Endothelial cell of umbilical vein (primary cell): ENCODE data around the gene WNT6. TPM values are rescaled to one million over a fixed set of nuclear protein-coding genes. Genes with fewer than 3 reads are reported as not detected.

ENCODE experiments used
- BruUV-seq: library from RNA; stranded (reverse); fragments of 400-500 nt; replicated peaks from 2 replicates; lab custom pipeline; 2021; lab: Mats Ljungman, UMichigan
- CTCF ChIA-PET: fragments of 300-600, 350-600 bp; sonication (Branson Sonifier 250); formaldehyde crosslinking; loops from one replicate; lab custom pipeline; 2021; ENCODE audit warnings: antibody characterized with exemption, inconsistent platforms; lab: Charles Lee
- POLR2A ChIA-PET: fragments of 300-600, 350-600 bp; sonication (Branson Sonifier 250); formaldehyde crosslinking; loops from one replicate; lab custom pipeline; 2021; ENCODE audit warnings: antibody characterized with exemption, inconsistent platforms; lab: Charles Lee
- DNase-seq: peaks from one replicate; pipeline ENCODE4 v3.0.0-alpha.2; 2011; ENCODE audit warnings: low read depth, low spot score
- FAIRE-seq: peaks from 2 replicates; lab custom pipeline; 2011; peaks lifted over from hg19 to GRCh38; lab: Jason Lieb, UNC
- H2AFZ ChIP-seq: 2 replicates; pipeline ENCODE4 v1.6.0; 2012; ENCODE audit warnings: low read depth, low read length, control low read depth, inconsistent platforms
- H3K27ac ChIP-seq: 2 replicates; pipeline ENCODE4 v1.5.1; 2011; ENCODE audit warnings: low read depth, mild to moderate bottlenecking, control low read depth, low read length, moderate library complexity; ENCODE audit not compliant: insufficient read depth
- H3K27me3 ChIP-seq, 2 experiments: 2 replicates each; pipeline versions ENCODE4 v1.6.0 to v1.6.1; 2011; ENCODE audit warnings: low read length in 2 of 2, mixed read lengths in 1 of 2; ENCODE audit not compliant: control insufficient read depth in 2 of 2, insufficient read depth in 2 of 2
- H3K36me3 ChIP-seq, 2 experiments: 2 replicates in 1 of 2; 3 replicates in 1 of 2; pipeline ENCODE4 v1.5.1; 2011; ENCODE audit warnings: low read length in 2 of 2, mild to moderate bottlenecking in 1 of 2, moderate library complexity in 1 of 2; ENCODE audit not compliant: control insufficient read depth in 2 of 2, insufficient read depth in 2 of 2; ENCODE audit errors: extremely low read depth in 1 of 2
- H3K4me1 ChIP-seq: 3 replicates; pipeline ENCODE4 v1.5.1; 2011; ENCODE audit warnings: mild to moderate bottlenecking, low read length; ENCODE audit not compliant: control insufficient read depth, insufficient read depth; ENCODE audit errors: extremely low read depth
- H3K4me2 ChIP-seq: 2 replicates; pipeline ENCODE4 v1.6.1; 2011; ENCODE audit warnings: low read length, control low read depth, mixed read lengths; ENCODE audit not compliant: insufficient read depth
- H3K4me3 ChIP-seq, 3 experiments: fragments of 200-600 bp in 1 of 3; sonication (generic), shearing (Covaris generic) in 1 of 3; replicated peaks in 1 of 3; 2 replicates each; pipeline ENCODE4 v1.5.1; 2011 to 2016; ENCODE audit warnings: control low read depth in 3 of 3, low read length in 3 of 3, mild to moderate bottlenecking in 2 of 3, inconsistent platforms in 1 of 3, low read depth in 1 of 3, moderate library complexity in 1 of 3; ENCODE audit not compliant: insufficient read depth in 1 of 3
- H3K79me2 ChIP-seq: 2 replicates; pipeline ENCODE4 v1.6.0; 2012; ENCODE audit warnings: low read length, inconsistent platforms; ENCODE audit not compliant: control insufficient read depth, insufficient read depth
- H3K9ac ChIP-seq: replicated peaks from 2 replicates; pipeline ENCODE3; 2011; ENCODE audit warnings: low read length, control low read depth; ENCODE audit not compliant: insufficient read depth; ENCODE audit errors: extremely low read depth
- H3K9me1 ChIP-seq: replicated peaks from 3 replicates; pipeline ENCODE4 v1.6.0; 2011; ENCODE audit warnings: mild to moderate bottlenecking, low read length; ENCODE audit not compliant: control insufficient read depth, insufficient read depth; ENCODE audit errors: extremely low read depth
- H3K9me3 ChIP-seq: replicated peaks from 2 replicates; pipeline ENCODE4 v1.5.1; 2012; ENCODE audit warnings: low read length, inconsistent platforms; ENCODE audit not compliant: control insufficient read depth, insufficient read depth
- H4K20me1 ChIP-seq: replicated peaks from 2 replicates; pipeline ENCODE3; 2011; ENCODE audit warnings: mild to moderate bottlenecking, low read length; ENCODE audit not compliant: control insufficient read depth, insufficient read depth; ENCODE audit errors: extremely low read depth
- CTCF ChIP-seq, 2 donors: IDR thresholded peaks; 1 replicate in 1 of 2; 2 replicates in 1 of 2; pipeline ENCODE4 v1.5.1; 2011; ENCODE audit warnings: low read length in 2 of 2, mild to moderate bottlenecking in 2 of 2, moderate library complexity in 2 of 2, control low read depth in 1 of 2, inconsistent platforms in 1 of 2, low read depth in 1 of 2; ENCODE audit not compliant: insufficient read depth in 1 of 2; ENCODE audit errors: extremely low read depth in 1 of 2
- EZH2 ChIP-seq: IDR thresholded peaks from 2 replicates; pipeline ENCODE4 v1.6.1; 2012; ENCODE audit warnings: borderline replicate concordance, low read depth, mild to moderate bottlenecking, moderate library complexity, low read length, inconsistent platforms; ENCODE audit not compliant: severe bottlenecking
- FOS ChIP-seq: IDR thresholded peaks from 2 replicates; pipeline ENCODE4 v1.6.1; 2011; ENCODE audit warnings: mild to moderate bottlenecking, low read length, moderate library complexity, borderline replicate concordance; ENCODE audit not compliant: insufficient read depth
- GATA2 ChIP-seq: IDR thresholded peaks from 2 replicates; pipeline ENCODE4 v1.7.0; 2011; ENCODE audit warnings: low read depth, mild to moderate bottlenecking, moderate library complexity, mixed read lengths, low read length; ENCODE audit not compliant: insufficient read length, insufficient read depth
- JUN ChIP-seq: IDR thresholded peaks from 2 replicates; pipeline ENCODE4 v1.6.1; 2011; ENCODE audit warnings: borderline replicate concordance, low read depth; ENCODE audit not compliant: insufficient read length, insufficient read depth
- MAX ChIP-seq: IDR thresholded peaks from 2 replicates; pipeline ENCODE4 v1.6.1; 2011; ENCODE audit not compliant: insufficient read depth, insufficient read length
- MYC ChIP-seq: IDR thresholded peaks from one replicate; pipeline ENCODE4 v1.6.1; 2011; ENCODE audit warnings: mild to moderate bottlenecking, low read depth, low read length
- POLR2A ChIP-seq: IDR thresholded peaks from 2 replicates; pipeline ENCODE4 v1.6.1; 2012; ENCODE audit warnings: low read depth, mild to moderate bottlenecking, control low read depth, low read length
- POLR2AphosphoS5 ChIP-seq: IDR thresholded peaks from 2 replicates; pipeline ENCODE4 v1.6.1; 2012; ENCODE audit warnings: low read depth, mild to moderate bottlenecking, control low read depth, low read length, moderate library complexity; ENCODE audit not compliant: insufficient read depth
- dilution Hi-C: fragments of 300-500 bp; cut with MboI; formaldehyde crosslinking; loops from one replicate; pipeline ENCODE4 v1.15.0; 2019; ENCODE audit warnings: low sequenced_read_pairs; ENCODE audit not compliant: extremely low pct_ligation_motif_present
- intact Hi-C: fragments of 100-400 bp; cut with micrococcal nuclease; formaldehyde crosslinking; loops from one replicate; pipeline ENCODE4 v1.10.0; 2022
- polyA plus RNA-seq, 4 experiments: library from polyadenylated mRNA; depleted of rRNA in 3 of 4; stranded (reverse) in 3 of 4; unstranded in 1 of 4; fragments of >200 nt; gene quantifications; 2 replicates each; pipeline versions ENCODE4 v1.2.1 to v1.2.3, GENCODE V29; 2011 to 2012; ENCODE audit warnings: missing spikeins in 1 of 4
- total RNA-seq: library from RNA; stranded (reverse); gene quantifications from 2 replicates; pipeline ENCODE4 v1.2.3, GENCODE V29; 2021

WNT6 gene
- total and polyA plus RNA-seq, 2 donors (not counting 3 experiments of a cell fraction or from before 2014, with no cell fraction given): not detected

GRCh38 chr2:218902427-218902826 lies 42.8 kb downstream of the WNT6 start:
- TF ChIP-seq JUN: no peak
- no peak for TF ChIP-seq MYC
- TF ChIP-seq POLR2AphosphoS5: no peak
- no peak for TF ChIP-seq FOS
- TF ChIP-seq GATA2: no peak
- no peak for TF ChIP-seq EZH2
- TF ChIP-seq POLR2A: no peak
- no peak for TF ChIP-seq CTCF (IDR thresholded peaks at IDR 0.05; ENCODE audit: extremely low read depth in 1 of 2, insufficient read depth in 1 of 2, low read depth in 1 of 2, low read length in 2 of 2)
- no peak for TF ChIP-seq MAX
- ChIA-PET POLR2A (no interaction called here), CTCF (interaction anchor here (1.4 to 3.9 kb wide), 2 partner anchors 11 to 26 kb away, joined by 4 to 18 read pairs; no protein-coding TSS in a partner anchor)
- Histone ChIP-seq H2AFZ (no peak overlapping the region), H3K9me1 (no peaks in the 10 kb centered on the region), H3K9ac (no peak overlapping the region), H3K36me3 (no peaks in the 10 kb centered on the region), H3K79me2 (no peaks in the 10 kb centered on the region), H4K20me1 (no peaks in the 10 kb centered on the region), H3K4me3 (no peak overlapping the region), H3K27ac (no peak overlapping the region), H3K4me1 (peaks cover 7% of the 10 kb centered on the region), H3K4me2 (no peak overlapping the region), H3K27me3 (peaks cover 30 to 36% of the 10 kb centered on the region in 2 experiments), H3K9me3 (no peaks in the 10 kb centered on the region)
- dilution Hi-C loops: no loop called here
- FAIRE-seq: no peak
- no TSS peak for BruUV-seq
- DNase-seq: no peak
- intact Hi-C loops: no loop called here
